Caco-2 (cell line): ENCODE results near the gene DEPP1. TPM values are rescaled to one million over a fixed set of nuclear protein-coding genes. Genes with fewer than 3 reads are reported as not detected.
A peak's percentile ranks its signal among the peaks of the same experiment; 100 is the strongest.

Source experiments
- BruUV-seq: library from RNA; stranded (reverse); fragments of 400-500 nt; replicated peaks from 2 replicates; lab custom pipeline; 2021; lab: Mats Ljungman, UMichigan
- CTCF ChIA-PET: fragments of 300-600 bp; sonication (Branson Sonifier 250); formaldehyde crosslinking; loops from one replicate; lab custom pipeline; 2022; ENCODE audit warnings: antibody characterized with exemption; lab: Charles Lee
- POLR2A ChIA-PET: fragments of 300-600 bp; sonication (Branson Sonifier 250); formaldehyde crosslinking; loops from one replicate; lab custom pipeline; 2022; ENCODE audit warnings: antibody characterized with exemption; lab: Charles Lee
- DNase-seq, 2 experiments: peaks; one replicate each; pipeline versions ENCODE4 v3.0.0 to v3.0.0-alpha.2; 2020 to 2022
- H3K27me3 ChIP-seq: replicated peaks from 2 replicates; pipeline ENCODE4 v1.6.0; 2011; ENCODE audit warnings: low read length; ENCODE audit not compliant: control insufficient read depth, insufficient read depth
- H3K36me3 ChIP-seq: 2 replicates; pipeline ENCODE4 v1.5.1; 2011; ENCODE audit warnings: low read length; ENCODE audit not compliant: control insufficient read depth, insufficient read depth
- H3K4me1 ChIP-seq: fragments of 250-450 bp; sonication (Bioruptor Pico); 2 replicates; pipeline ENCODE4 v1.5.1; 2020; ENCODE audit warnings: mild to moderate bottlenecking
- H3K4me3 ChIP-seq: 2 replicates; pipeline ENCODE4 v1.5.1; 2011; ENCODE audit warnings: low read depth, mild to moderate bottlenecking, control low read depth, low read length
- H3K9me3 ChIP-seq: fragments of 250-450 bp; sonication (Bioruptor Pico); 2 replicates; pipeline ENCODE4 v1.5.1; 2020; ENCODE audit warnings: mild to moderate bottlenecking, moderate library complexity
- H3K27ac Mint-ChIP-seq: one replicate; pipeline ENCODE4 v1.8.0; 2022; ENCODE audit warnings: mixed read lengths; ENCODE audit not compliant: unreplicated experiment
- H3K27me3 Mint-ChIP-seq: one replicate; pipeline ENCODE4 v1.8.0; 2022; ENCODE audit warnings: mixed read lengths; ENCODE audit not compliant: insufficient read depth, unreplicated experiment
- H3K36me3 Mint-ChIP-seq: one replicate; pipeline ENCODE4 v1.8.0; 2022; ENCODE audit warnings: mild to moderate bottlenecking, mixed read lengths; ENCODE audit not compliant: insufficient read depth, unreplicated experiment
- H3K4me1 Mint-ChIP-seq: one replicate; pipeline ENCODE4 v1.8.0; 2022; ENCODE audit warnings: low read depth, mixed read lengths; ENCODE audit not compliant: unreplicated experiment
- H3K4me3 Mint-ChIP-seq: one replicate; pipeline ENCODE4 v1.8.0; 2022; ENCODE audit warnings: mild to moderate bottlenecking, moderate library complexity, mixed read lengths; ENCODE audit not compliant: unreplicated experiment
- H3K9me3 Mint-ChIP-seq: one replicate; pipeline ENCODE4 v1.8.0; 2022; ENCODE audit warnings: mixed read lengths; ENCODE audit not compliant: unreplicated experiment
- intact Hi-C: fragments of 100-400 bp; cut with micrococcal nuclease; formaldehyde crosslinking; loops from one replicate; pipeline ENCODE4 v1.10.0; 2022; ENCODE audit not compliant: unreplicated experiment
- total RNA-seq: library from RNA; stranded (reverse); gene quantifications from 2 replicates; pipeline ENCODE4 v1.2.3, GENCODE V29; 2022
- TF ChIP-seq, protein P1 (sequence below), 2 experiments: fragments of 200-600 bp in 1 of 2; IDR thresholded peaks; 1 replicate in 1 of 2; 2 replicates in 1 of 2; pipeline versions ENCODE4 v1.5.1 to v1.8.0; 2011 to 2022; ENCODE audit warnings: antibody characterized with exemption in 1 of 2, control low read depth in 1 of 2, inconsistent platforms in 1 of 2, low read depth in 1 of 2, low read length in 1 of 2, mild to moderate bottlenecking in 1 of 2, moderate library complexity in 1 of 2; ENCODE audit not compliant: insufficient read depth in 1 of 2, severe bottlenecking in 1 of 2, unreplicated experiment in 1 of 2

DEPP1 gene
- total RNA-seq, 1 experiment from 2014 or later, result 13.6 TPM

DNA sequence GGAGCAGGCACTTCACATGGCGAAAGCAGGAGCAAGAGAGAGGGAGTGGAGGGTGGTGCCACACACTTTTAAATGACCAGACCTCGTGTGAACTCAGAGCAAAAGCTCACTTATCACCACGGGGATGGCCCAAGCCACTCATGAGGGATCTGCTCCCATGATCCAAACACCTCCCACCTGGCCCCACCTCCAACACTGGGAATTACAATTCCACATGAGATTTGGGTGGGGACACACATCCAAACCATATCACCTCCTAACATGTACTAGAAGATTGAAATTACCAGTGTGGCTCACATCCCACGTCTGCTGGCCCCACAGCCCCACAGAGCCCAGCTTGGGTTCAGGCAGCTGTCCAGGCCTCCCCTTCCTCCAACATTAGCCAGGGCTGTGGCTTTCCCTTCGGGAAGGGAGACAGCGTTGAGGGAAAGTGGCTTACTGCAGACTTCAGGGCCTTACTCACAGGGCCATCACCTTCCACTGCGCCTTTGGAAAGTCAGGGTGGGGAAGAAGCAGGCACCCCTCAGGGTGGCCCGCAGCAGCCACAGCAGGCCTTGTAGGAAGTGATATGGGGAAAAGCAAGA is 7.7 kb downstream of the DEPP1 start:
- H3K9me3 Mint-ChIP-seq, result peaks cover 2% of the 10 kb centered on the region
- no TSS peak for BruUV-seq
- CTCF ChIA-PET, result no interaction called here
- intact Hi-C loops, result no loop called here
- Histone ChIP-seq H3K27me3 (no peaks in the 10 kb centered on the region), H3K9me3 (no peaks in the 10 kb centered on the region), H3K36me3 (0 out of 2 replicates have a peak, but pooled peaks cover 4% of the 10 kb centered on the region), H3K4me3 (no peak overlapping the region), H3K4me1 (peaks cover 48% of the 10 kb centered on the region)
- peaks cover 12% of the 10 kb centered on the region for H3K4me1 Mint-ChIP-seq
- H3K36me3 Mint-ChIP-seq, result peaks cover 7% of the 10 kb centered on the region
- H3K27me3 Mint-ChIP-seq, result no peaks in the 10 kb centered on the region
- TF ChIP-seq, protein P1, sequence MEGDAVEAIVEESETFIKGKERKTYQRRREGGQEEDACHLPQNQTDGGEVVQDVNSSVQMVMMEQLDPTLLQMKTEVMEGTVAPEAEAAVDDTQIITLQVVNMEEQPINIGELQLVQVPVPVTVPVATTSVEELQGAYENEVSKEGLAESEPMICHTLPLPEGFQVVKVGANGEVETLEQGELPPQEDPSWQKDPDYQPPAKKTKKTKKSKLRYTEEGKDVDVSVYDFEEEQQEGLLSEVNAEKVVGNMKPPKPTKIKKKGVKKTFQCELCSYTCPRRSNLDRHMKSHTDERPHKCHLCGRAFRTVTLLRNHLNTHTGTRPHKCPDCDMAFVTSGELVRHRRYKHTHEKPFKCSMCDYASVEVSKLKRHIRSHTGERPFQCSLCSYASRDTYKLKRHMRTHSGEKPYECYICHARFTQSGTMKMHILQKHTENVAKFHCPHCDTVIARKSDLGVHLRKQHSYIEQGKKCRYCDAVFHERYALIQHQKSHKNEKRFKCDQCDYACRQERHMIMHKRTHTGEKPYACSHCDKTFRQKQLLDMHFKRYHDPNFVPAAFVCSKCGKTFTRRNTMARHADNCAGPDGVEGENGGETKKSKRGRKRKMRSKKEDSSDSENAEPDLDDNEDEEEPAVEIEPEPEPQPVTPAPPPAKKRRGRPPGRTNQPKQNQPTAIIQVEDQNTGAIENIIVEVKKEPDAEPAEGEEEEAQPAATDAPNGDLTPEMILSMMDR (IDR thresholded peaks at IDR 0.05; ENCODE audit: insufficient read depth in 1 of 2, low read depth in 1 of 2, low read length in 1 of 2, severe bottlenecking in 1 of 2, unreplicated experiment in 1 of 2), result no peak
- no peak overlapping the region for H3K27ac Mint-ChIP-seq
- DNase-seq, result no peak
- no peak overlapping the region for H3K4me3 Mint-ChIP-seq
- POLR2A ChIA-PET, result no interaction called here

- peaks cover 11% of the 10 kb centered on the region for H3K9me3 Mint-ChIP-seq
- H3K27me3 Mint-ChIP-seq, result no peaks in the 10 kb centered on the region
- 0 out of 2 replicates have a peak, but pooled peaks cover 4% of the 10 kb centered on the region for H3K36me3 ChIP-seq
- no peaks in the 10 kb centered on the region for H3K27me3 ChIP-seq
- DNase-seq, result no peak
- H3K4me3 ChIP-seq, result no peak overlapping the region
- H3K4me1 ChIP-seq, result peaks cover 51% of the 10 kb centered on the region
- TF ChIP-seq, protein P1 (IDR thresholded peaks at IDR 0.05; ENCODE audit: insufficient read depth in 1 of 2, low read depth in 1 of 2, low read length in 1 of 2, severe bottlenecking in 1 of 2, unreplicated experiment in 1 of 2), result no peak
- ChIA-PET CTCF (no interaction called here), POLR2A (no interaction called here)
- H3K27ac Mint-ChIP-seq, result no peak overlapping the region
- H3K9me3 ChIP-seq, result no peaks in the 10 kb centered on the region
- intact Hi-C loops, result no loop called here
- no peak overlapping the region for H3K4me3 Mint-ChIP-seq
- BruUV-seq, result no TSS peak
- peaks cover 17% of the 10 kb centered on the region for H3K4me1 Mint-ChIP-seq
- H3K36me3 Mint-ChIP-seq, result peaks cover 6% of the 10 kb centered on the region
These were observed 8.8 kb downstream of the DEPP1 start for GRCh38 chr10:44969854-44970253.

- Mint-ChIP-seq H3K4me1 (peaks cover 28% of the 10 kb centered on the region), H3K4me3 (no peak overlapping the region), H3K27ac (no peak overlapping the region), H3K9me3 (peaks cover 11% of the 10 kb centered on the region), H3K27me3 (no peaks in the 10 kb centered on the region), H3K36me3 (peaks cover 6% of the 10 kb centered on the region)
- ChIA-PET CTCF (no interaction called here), POLR2A (no interaction called here)
- no peaks in the 10 kb centered on the region for H3K27me3 ChIP-seq
- peak in 1 of 2 experiments; percentile 22 for DNase-seq
- H3K4me3 ChIP-seq, result no peak overlapping the region
- H3K9me3 ChIP-seq, result no peaks in the 10 kb centered on the region
- TF ChIP-seq, protein P1 (IDR thresholded peaks at IDR 0.05; ENCODE audit: insufficient read depth in 1 of 2, low read depth in 1 of 2, low read length in 1 of 2, severe bottlenecking in 1 of 2, unreplicated experiment in 1 of 2), result no peak
- intact Hi-C loops, result no loop called here
- peaks cover 51% of the 10 kb centered on the region for H3K4me1 ChIP-seq
- BruUV-seq, result no TSS peak
- H3K36me3 ChIP-seq, result 0 out of 2 replicates have a peak, but pooled peaks cover 4% of the 10 kb centered on the region
These were observed 9.9 kb downstream of the DEPP1 start for GRCh38 chr10:44968500-44969400.
